Right lobe of liver (tissue), 6 donors: ENCODE results near the gene ZNF609. TPM values are rescaled to one million over a fixed set of nuclear protein-coding genes. Genes with fewer than 3 reads are reported as not detected.

Experiments used
- ATAC-seq, 4 donors: fragments of 200-7000 bp; cut with Tn5 transposase; one replicate each; pipeline ENCODE4 v1.9.1; 2020; ENCODE audit warnings: mild to moderate bottlenecking in 4 of 4, moderate library complexity in 4 of 4
- DNase-seq, 3 donors: peaks; one replicate each; pipeline ENCODE4 v3.0.0-alpha.2; 2020
- H3K27ac ChIP-seq, 3 donors: fragments of 200-600 bp; one replicate each; pipeline ENCODE4 v1.8.0; 2022
- H3K27me3 ChIP-seq, 2 donors: fragments of 200-600 bp; one replicate each; pipeline ENCODE4 v1.8.0; 2022
- H3K36me3 ChIP-seq, 4 donors: fragments of 200-600 bp; sonication (generic) in 1 of 4; one replicate each; pipeline versions ENCODE4 v1.5.1 to v1.8.0; 2017 to 2022; ENCODE audit warnings: control low read depth in 1 of 4
- H3K4me1 ChIP-seq, 4 donors: fragments of 200-600 bp; sonication (generic) in 1 of 4; one replicate each; pipeline versions ENCODE4 v1.5.1 to v1.8.0; 2017 to 2022; ENCODE audit warnings: control low read depth in 1 of 4
- H3K4me3 ChIP-seq, 3 donors: fragments of 200-600 bp; one replicate each; pipeline ENCODE4 v1.8.0; 2022
- H3K9me3 ChIP-seq, 4 donors: fragments of 200-600 bp; sonication (generic) in 1 of 4; one replicate each; pipeline versions ENCODE4 v1.5.1 to v1.8.0; 2017 to 2022; ENCODE audit warnings: control low read depth in 1 of 4
- POLR2A ChIP-seq: fragments of 450-650 bp; IDR thresholded peaks from one replicate; pipeline ENCODE4 v1.6.1; 2017; ENCODE audit warnings: antibody characterized with exemption, mild to moderate bottlenecking
- WGBS: methylation state at CpG from one replicate; pipeline ENCODE4 v1.1.6; 2018; ENCODE audit warnings: low coverage, low lambda C conversion rate; ENCODE audit not compliant: insufficient coverage; ENCODE audit errors: missing lambda C conversion rate; 5-methylcytosine and 5-hydroxymethylcytosine counted together
- intact Hi-C, 2 donors: fragments of 100-400 bp; cut with DNase I; formaldehyde crosslinking; loops; one replicate each; pipeline versions ENCODE4 v1.11.2 to v1.14.1; 2022
- total RNA-seq, 6 experiments: library from RNA; depleted of rRNA in 2 of 6; stranded (reverse); fragments of >200 nt in 2 of 6; fragmentation: NEBNext Ultra II Directional in 3 of 6; extraction: Animal tissue kit (Norgen Biotek cat#: 25700) in 3 of 6; gene quantifications; one replicate each; pipeline versions ENCODE4 v1.1.0 to v1.2.4, GENCODE V29; 2016 to 2023
- TF ChIP-seq, protein P1 (sequence below), 4 donors: fragments of 200-600 bp in 3 of 4; fragments of 450-650 bp in 1 of 4; IDR thresholded peaks; one replicate each; pipeline versions ENCODE4 v1.5.1 to v1.8.0; 2016 to 2022; ENCODE audit warnings: antibody characterized with exemption in 4 of 4, mild to moderate bottlenecking in 2 of 4
- donor health status: DM: no; HTN: yes; CAD: no.
- donor health status: DM: no; HTN: no; CAD: no.
- donor health status: DM: no; HTN: no; CAD: no.
- donor health status: DM: no; HTN: yes; CAD: no.
- donor health status: DM: no; HTN: yes; CAD: no.

ZNF609 gene
- total RNA-seq, 6 experiments from 2014 or later, result 10.7 to 16.1 (median 13.5) TPM

DNA sequence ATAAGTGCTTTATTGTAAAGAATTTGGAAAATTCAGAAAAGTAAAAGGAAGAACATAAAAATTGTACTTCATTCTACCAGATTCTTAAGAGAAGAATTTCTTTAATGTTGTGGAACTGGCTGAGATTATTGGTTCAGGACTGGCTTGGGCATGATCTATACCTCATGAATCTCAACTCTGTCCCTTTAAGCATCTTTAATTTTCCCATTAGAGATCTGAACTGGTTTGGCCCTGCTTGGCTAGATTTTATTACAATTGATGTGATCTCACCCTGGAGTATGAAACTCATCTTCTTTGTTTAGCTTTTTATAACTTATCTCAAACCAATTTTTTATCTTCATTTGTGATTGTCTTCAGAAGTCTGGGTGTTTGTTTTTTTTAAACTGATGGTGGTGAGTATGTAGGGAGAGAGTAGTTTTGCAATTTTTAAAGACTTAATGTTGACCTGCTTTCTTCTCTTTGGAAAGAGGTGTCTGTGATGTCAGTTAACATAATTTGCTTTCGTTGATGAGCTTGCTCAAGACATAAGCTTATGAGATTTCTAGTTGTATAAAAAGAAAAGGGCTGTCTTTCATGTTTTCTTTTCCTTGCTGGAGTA, 61.9 kb downstream of the ZNF609 start:
- peaks cover 0 to 4% (median 0%) of the 10 kb centered on the region in 4 donors for H3K36me3 ChIP-seq
- H3K9me3 ChIP-seq, result no peaks in the 10 kb centered on the region
- ATAC-seq (no peak), DNase-seq (no peak)
- TF ChIP-seq POLR2A, result no peak
- TF ChIP-seq, protein P1, sequence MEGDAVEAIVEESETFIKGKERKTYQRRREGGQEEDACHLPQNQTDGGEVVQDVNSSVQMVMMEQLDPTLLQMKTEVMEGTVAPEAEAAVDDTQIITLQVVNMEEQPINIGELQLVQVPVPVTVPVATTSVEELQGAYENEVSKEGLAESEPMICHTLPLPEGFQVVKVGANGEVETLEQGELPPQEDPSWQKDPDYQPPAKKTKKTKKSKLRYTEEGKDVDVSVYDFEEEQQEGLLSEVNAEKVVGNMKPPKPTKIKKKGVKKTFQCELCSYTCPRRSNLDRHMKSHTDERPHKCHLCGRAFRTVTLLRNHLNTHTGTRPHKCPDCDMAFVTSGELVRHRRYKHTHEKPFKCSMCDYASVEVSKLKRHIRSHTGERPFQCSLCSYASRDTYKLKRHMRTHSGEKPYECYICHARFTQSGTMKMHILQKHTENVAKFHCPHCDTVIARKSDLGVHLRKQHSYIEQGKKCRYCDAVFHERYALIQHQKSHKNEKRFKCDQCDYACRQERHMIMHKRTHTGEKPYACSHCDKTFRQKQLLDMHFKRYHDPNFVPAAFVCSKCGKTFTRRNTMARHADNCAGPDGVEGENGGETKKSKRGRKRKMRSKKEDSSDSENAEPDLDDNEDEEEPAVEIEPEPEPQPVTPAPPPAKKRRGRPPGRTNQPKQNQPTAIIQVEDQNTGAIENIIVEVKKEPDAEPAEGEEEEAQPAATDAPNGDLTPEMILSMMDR (IDR thresholded peaks at IDR 0.05), result no peak
- intact Hi-C loops, result no loop called here
- H3K27ac ChIP-seq, result no peak overlapping the region
- H3K27me3 ChIP-seq, result no peaks in the 10 kb centered on the region
- peaks cover 0 to 11% (median 0%) of the 10 kb centered on the region in 4 donors for H3K4me1 ChIP-seq
- H3K4me3 ChIP-seq, result no peak overlapping the region
- WGBS, result 60% methylated on average over 1 of the region's 1 CpG

DNA sequence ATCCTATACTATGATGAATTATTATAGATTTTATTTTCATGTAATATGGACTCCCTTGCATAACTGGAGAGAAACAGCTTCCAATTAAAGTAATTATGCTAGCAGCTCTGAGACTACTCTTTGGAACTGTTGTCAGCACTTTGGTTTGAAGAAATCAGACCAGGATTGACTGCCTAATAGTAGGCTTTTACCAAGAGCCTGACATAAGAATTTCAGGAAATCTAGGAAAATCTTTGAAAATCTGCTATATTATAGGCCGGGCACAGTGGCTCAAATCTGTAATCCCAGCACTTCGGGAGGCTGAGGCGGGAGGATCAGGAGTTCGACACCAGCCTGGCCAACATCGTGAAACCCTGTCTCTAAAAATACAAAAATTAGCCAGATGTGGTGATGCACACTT, 62.9 kb downstream of the ZNF609 start:
- WGBS, result 97% methylated on average over 4 of the region's 5 CpGs
- H3K27me3 ChIP-seq, result no peaks in the 10 kb centered on the region
- H3K4me3 ChIP-seq, result no peak overlapping the region
- TF ChIP-seq, protein P1 (IDR thresholded peaks at IDR 0.05), result no peak
- no peak for TF ChIP-seq POLR2A
- no peak overlapping the region for H3K27ac ChIP-seq
- DNase-seq, result no peak
- no peaks in the 10 kb centered on the region for H3K9me3 ChIP-seq
- intact Hi-C loops, result no loop called here
- H3K36me3 ChIP-seq, result peaks cover 0 to 4% (median 0%) of the 10 kb centered on the region in 4 donors
- ATAC-seq, result no peak
- H3K4me1 ChIP-seq, result peaks cover 0 to 11% (median 0%) of the 10 kb centered on the region in 4 donors

DNA sequence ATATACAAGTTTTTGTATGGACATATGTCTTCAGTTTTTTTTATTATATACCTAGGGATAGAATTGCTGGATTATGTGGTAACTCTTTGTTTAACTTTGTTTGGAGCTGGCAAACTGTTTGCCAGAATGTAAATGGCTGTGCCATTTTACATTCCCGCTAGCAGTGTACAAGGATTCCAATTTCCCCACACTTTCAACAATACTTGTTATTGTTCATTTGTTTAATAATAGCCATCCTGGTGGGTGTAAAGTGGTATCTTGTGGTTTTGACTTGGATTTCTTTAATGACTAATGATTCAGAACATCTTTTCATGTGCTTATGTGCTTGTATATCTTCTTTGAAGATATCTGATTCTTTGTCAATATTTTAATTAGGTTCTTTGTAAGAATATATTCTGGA, 64.4 kb downstream of the ZNF609 start:
- Histone ChIP-seq H3K36me3 (peaks cover 0 to 4% (median 0%) of the 10 kb centered on the region in 4 donors), H3K27ac (no peak overlapping the region), H3K4me1 (peaks cover 0 to 11% (median 0%) of the 10 kb centered on the region in 4 donors), H3K4me3 (no peak overlapping the region), H3K27me3 (no peaks in the 10 kb centered on the region), H3K9me3 (no peaks in the 10 kb centered on the region)
- intact Hi-C loops, result no loop called here
- ATAC-seq (no peak), DNase-seq (no peak)
- TF ChIP-seq POLR2A, result no peak
- TF ChIP-seq, protein P1 (IDR thresholded peaks at IDR 0.05), result no peak
- WGBS, result 92% methylated on average over 1 of the region's 1 CpG

DNA sequence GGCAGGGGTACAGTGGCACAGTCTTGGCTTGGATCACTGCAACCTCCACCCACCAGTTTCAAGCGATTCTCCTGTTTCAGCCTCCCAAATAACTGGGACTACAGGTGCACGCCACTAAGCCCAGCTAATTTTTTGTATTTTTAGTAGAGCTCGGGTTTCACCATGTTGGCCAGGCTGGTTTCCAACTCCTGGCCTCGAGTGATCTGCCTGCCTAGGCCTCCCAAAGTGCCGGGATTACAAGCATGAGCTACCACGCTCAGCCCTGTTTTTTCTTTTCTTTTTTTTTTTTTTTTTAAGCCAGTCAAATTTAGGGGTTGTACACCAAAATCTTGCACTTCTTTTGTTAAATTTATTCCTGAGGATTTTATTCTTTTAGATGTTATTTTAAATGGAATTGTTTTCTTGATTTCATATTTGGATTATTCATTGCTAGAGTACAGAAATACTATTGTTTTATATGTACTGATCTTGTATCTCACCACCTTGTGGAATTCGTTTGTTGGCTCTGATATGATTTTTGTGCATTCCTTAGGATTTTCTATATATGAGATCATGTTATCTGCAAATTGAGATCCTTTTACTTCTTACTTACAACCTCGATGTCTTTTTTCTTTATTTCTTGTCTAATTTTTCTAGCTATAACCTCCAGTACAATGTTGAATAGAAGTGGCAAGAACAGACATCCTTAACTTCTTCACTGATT, 65.6 kb downstream of the ZNF609 start:
- intact Hi-C loops, result no loop called here
- DNase-seq (no peak), ATAC-seq (no peak)
- Histone ChIP-seq H3K9me3 (no peaks in the 10 kb centered on the region), H3K27ac (no peak overlapping the region), H3K27me3 (no peaks in the 10 kb centered on the region), H3K4me1 (peaks cover 0 to 9% (median 0%) of the 10 kb centered on the region in 4 donors), H3K36me3 (peaks cover 0 to under 1% (median 0%) of the 10 kb centered on the region in 4 donors), H3K4me3 (no peak overlapping the region)
- WGBS, result 87% methylated on average over 8 of the region's 8 CpGs
- TF ChIP-seq POLR2A, result no peak
- TF ChIP-seq, protein P1 (IDR thresholded peaks at IDR 0.05), result no peak
